DND-41 (cell line): ENCODE results near the gene UNCX.

Experiments used
- CTCF ChIP-seq: IDR thresholded peaks from 2 replicates; pipeline ENCODE4 v1.5.1; 2012; ENCODE audit warnings: borderline replicate concordance, low read length, moderate library complexity, mild to moderate bottlenecking; ENCODE audit not compliant: poor library complexity, severe bottlenecking; ENCODE audit errors: extremely low read depth
- EZH2 ChIP-seq: IDR thresholded peaks from 3 replicates; pipeline ENCODE4 v1.6.1; 2012; ENCODE audit warnings: borderline replicate concordance, low read depth, mild to moderate bottlenecking, moderate library complexity, low read length, inconsistent platforms; ENCODE audit not compliant: severe bottlenecking

GRCh38 chr7:1228545-1229201 lies 4.0 kb upstream of the UNCX start:
- TF ChIP-seq CTCF (no peak), EZH2 (no peak)
